Nephron progenitor cell (in vitro differentiated cells): ENCODE data around the gene WDR7.

ENCODE experiments used
- DNase-seq: peaks from one replicate; pipeline ENCODE4 v3.0.0; 2021
- H3K27ac Mint-ChIP-seq: 2 replicates; pipeline ENCODE4 v1.8.0; 2021; ENCODE audit warnings: mild to moderate bottlenecking, moderate library complexity, mixed read lengths
- H3K27me3 Mint-ChIP-seq: 2 replicates; pipeline ENCODE4 v1.8.0; 2021; ENCODE audit warnings: mild to moderate bottlenecking, low read depth, mixed read lengths; ENCODE audit not compliant: poor library complexity
- H3K36me3 Mint-ChIP-seq: 2 replicates; pipeline ENCODE4 v1.8.0; 2021; ENCODE audit warnings: low read depth, mixed read lengths
- H3K4me1 Mint-ChIP-seq: 2 replicates; pipeline ENCODE4 v1.8.0; 2021; ENCODE audit warnings: mixed read lengths
- H3K4me3 Mint-ChIP-seq: 2 replicates; pipeline ENCODE4 v1.8.0; 2021; ENCODE audit warnings: mild to moderate bottlenecking, moderate library complexity, mixed read lengths
- H3K9me3 Mint-ChIP-seq: 2 replicates; pipeline ENCODE4 v1.8.0; 2021; ENCODE audit warnings: mild to moderate bottlenecking, moderate library complexity, mixed read lengths
- CTCF ChIP-seq: fragments of 200-600 bp; sonication (generic); IDR thresholded peaks from 2 replicates; pipeline ENCODE4 v1.5.0; 2021; ENCODE audit warnings: antibody characterized with exemption

Gene WDR7

GRCh38 chr18:56756966-56757365, 105.8 kb downstream of the WDR7 start:
- Mint-ChIP-seq H3K9me3 (no peaks in the 10 kb centered on the region), H3K27ac (no peak overlapping the region), H3K36me3 (no peaks in the 10 kb centered on the region), H3K27me3 (no peaks in the 10 kb centered on the region), H3K4me3 (no peak overlapping the region), H3K4me1 (peaks cover 8% of the 10 kb centered on the region)
- DNase-seq, result peak; percentile 23
- TF ChIP-seq CTCF, result no peak

- Mint-ChIP-seq H3K27ac (no peak overlapping the region), H3K27me3 (no peaks in the 10 kb centered on the region), H3K4me3 (no peak overlapping the region), H3K9me3 (no peaks in the 10 kb centered on the region), H3K36me3 (peaks cover 5% of the 10 kb centered on the region), H3K4me1 (no peaks in the 10 kb centered on the region)
- no peak for DNase-seq
- TF ChIP-seq CTCF, result no peak
Measured at GRCh38 chr18:56770097-56770496, 118.9 kb downstream of the WDR7 start.

- no peaks in the 10 kb centered on the region for H3K27me3 Mint-ChIP-seq
- no peak for TF ChIP-seq CTCF
- H3K9me3 Mint-ChIP-seq, result no peaks in the 10 kb centered on the region
- peaks cover 5% of the 10 kb centered on the region for H3K36me3 Mint-ChIP-seq
- H3K27ac Mint-ChIP-seq, result no peak overlapping the region
- H3K4me1 Mint-ChIP-seq, result no peaks in the 10 kb centered on the region
- no peak for DNase-seq
- H3K4me3 Mint-ChIP-seq, result no peak overlapping the region
Measured at GRCh38 chr18:56770873-56771272, 119.7 kb downstream of the WDR7 start.

- DNase-seq, result no peak
- Mint-ChIP-seq H3K4me1 (no peaks in the 10 kb centered on the region), H3K4me3 (no peak overlapping the region), H3K27me3 (no peaks in the 10 kb centered on the region), H3K36me3 (peaks cover 5% of the 10 kb centered on the region), H3K9me3 (no peaks in the 10 kb centered on the region), H3K27ac (no peak overlapping the region)
- no peak for TF ChIP-seq CTCF
Measured at GRCh38 chr18:56775701-56776100, 124.5 kb downstream of the WDR7 start.

GRCh38 chr18:56787390-56787789, 136.2 kb downstream of the WDR7 start:
- no peak for TF ChIP-seq CTCF
- H3K9me3 Mint-ChIP-seq, result no peaks in the 10 kb centered on the region
- H3K27ac Mint-ChIP-seq, result no peak overlapping the region
- no peaks in the 10 kb centered on the region for H3K27me3 Mint-ChIP-seq
- H3K4me3 Mint-ChIP-seq, result no peak overlapping the region
- DNase-seq, result no peak
- H3K36me3 Mint-ChIP-seq, result no peaks in the 10 kb centered on the region
- H3K4me1 Mint-ChIP-seq, result no peaks in the 10 kb centered on the region

- no peak overlapping the region for H3K27ac Mint-ChIP-seq
- no peaks in the 10 kb centered on the region for H3K27me3 Mint-ChIP-seq
- TF ChIP-seq CTCF, result peak; percentile 66
- no peaks in the 10 kb centered on the region for H3K4me1 Mint-ChIP-seq
- no peak overlapping the region for H3K4me3 Mint-ChIP-seq
- no peaks in the 10 kb centered on the region for H3K9me3 Mint-ChIP-seq
- no peaks in the 10 kb centered on the region for H3K36me3 Mint-ChIP-seq
- DNase-seq, result peak; percentile 41
Measured at GRCh38 chr18:56789004-56789888, 138.1 kb downstream of the WDR7 start.
